NCI-H146 treated with DMSO at 0.1 percent for 48 hours (cell line): Measurements from ENCODE around the gene USP15.

Experiments used
- DNase-seq: peaks from one replicate; lab custom pipeline; 2025; ENCODE audit not compliant: unreplicated experiment; lab: John Stamatoyannopoulos, UW

USP15 gene

GRCh38 chr12:62259993-62260732 is at the start of gene USP15:
Gene USP15, plus strand, starts transcription at chr12:62260404. Its CDS starts 11 bp downstream, at chr12:62260415.
- peak; percentile 92 for DNase-seq

GRCh38 chr12:62210422-62210821 is 49.8 kb upstream of the USP15 start:
- no peak for DNase-seq

GRCh38 chr12:62211510-62211909 is 48.7 kb upstream of the USP15 start:
- no peak for DNase-seq

GRCh38 chr12:62214846-62215245 is 45.4 kb upstream of the USP15 start:
- no peak for DNase-seq

- DNase-seq, result no peak
Observed at GRCh38 chr12:62215506-62215905, 44.7 kb upstream of the USP15 start.

- no peak for DNase-seq
Observed at GRCh38 chr12:62217466-62218194, 42.6 kb upstream of the USP15 start.

- no peak for DNase-seq
Observed at GRCh38 chr12:62221107-62221506, 39.1 kb upstream of the USP15 start.

- DNase-seq, result no peak
Observed at GRCh38 chr12:62224601-62225000, 35.6 kb upstream of the USP15 start.

- no peak for DNase-seq
Observed at GRCh38 chr12:62227091-62227490, 33.1 kb upstream of the USP15 start.

- DNase-seq, result no peak
Observed at GRCh38 chr12:62230652-62231051, 29.6 kb upstream of the USP15 start.

GRCh38 chr12:62232143-62232729 is 28.0 kb upstream of the USP15 start:
- no peak for DNase-seq

- DNase-seq, result no peak
Observed at GRCh38 chr12:62233805-62234204, 26.4 kb upstream of the USP15 start.

- no peak for DNase-seq
Observed at GRCh38 chr12:62239571-62239970, 20.6 kb upstream of the USP15 start.

GRCh38 chr12:62247281-62248045 is 12.7 kb upstream of the USP15 start:
- DNase-seq, result no peak

- DNase-seq, result no peak
Observed at GRCh38 chr12:62248873-62249272, 11.3 kb upstream of the USP15 start.

- no peak for DNase-seq
Observed at GRCh38 chr12:62249419-62249818, 10.8 kb upstream of the USP15 start.

- no peak for DNase-seq
Observed at GRCh38 chr12:62250671-62251608, 9.3 kb upstream of the USP15 start.

GRCh38 chr12:62251609-62251958 is 8.6 kb upstream of the USP15 start:
- DNase-seq, result no peak

GRCh38 chr12:62252576-62252975 is 7.6 kb upstream of the USP15 start:
- DNase-seq, result no peak

- no peak for DNase-seq
Observed at GRCh38 chr12:62254967-62255366, 5.2 kb upstream of the USP15 start.
